SK-N-SH (cell line): Measurements from ENCODE around the gene MEPE. TPM values are rescaled to one million over a fixed set of nuclear protein-coding genes. Genes with fewer than 3 reads are reported as not detected.

Source experiments
- CTCF ChIA-PET: fragments of 300-600, 350-600 bp; formaldehyde crosslinking; extraction: SDS; loops from one replicate; lab custom pipeline; 2021; lab: Yijun Ruan, JAX
- POLR2A ChIA-PET: fragments of 350-600 bp; sonication (Branson Sonifier 250); formaldehyde crosslinking; extraction: SDS; loops from one replicate; lab custom pipeline; 2020; ENCODE audit warnings: antibody characterized with exemption, inconsistent platforms; lab: Yijun Ruan, JAX
- DNase-seq: peaks from one replicate; pipeline ENCODE4 v3.0.0; 2012
- H2AFZ ChIP-seq: fragments of 200-600 bp; sonication (generic); 2 replicates; pipeline ENCODE4 v1.8.1; 2016; ENCODE audit warnings: antibody characterized with exemption, mild to moderate bottlenecking, low read depth
- H3F3A ChIP-seq: fragments of 200-600 bp; sonication (generic); replicated peaks from 2 replicates; pipeline ENCODE3; 2016; ENCODE audit warnings: antibody characterized with exemption, mild to moderate bottlenecking; ENCODE audit not compliant: insufficient read depth
- H3K27ac ChIP-seq, 2 experiments: fragments of 200-500 bp in 1 of 2; fragments of 200-600 bp in 1 of 2; sonication (Bioruptor generic) in 1 of 2; sonication (generic), shearing (Covaris generic) in 1 of 2; 2 replicates each; pipeline versions ENCODE4 v1.5.1 to v1.6.1; 2014 to 2016; ENCODE audit warnings: low read depth in 2 of 2, inconsistent platforms in 1 of 2, low read length in 1 of 2, mild to moderate bottlenecking in 1 of 2, mixed read lengths in 1 of 2
- H3K27me3 ChIP-seq: fragments of 200-600 bp; sonication (generic), shearing (Covaris generic); 2 replicates; pipeline ENCODE4 v1.6.1; 2016; ENCODE audit warnings: mixed run types; ENCODE audit not compliant: insufficient read depth
- H3K36me3 ChIP-seq, 2 experiments: fragments of 200-500 bp in 1 of 2; fragments of 200-600 bp in 1 of 2; sonication (Bioruptor generic) in 1 of 2; sonication (generic) in 1 of 2; replicated peaks in 1 of 2; 2 replicates each; pipeline versions ENCODE3 to v1.5.1; 2014 to 2016; ENCODE audit warnings: low read length in 1 of 2, mild to moderate bottlenecking in 1 of 2; ENCODE audit not compliant: insufficient read depth in 2 of 2, control insufficient read depth in 1 of 2
- H3K4me1 ChIP-seq, 2 experiments: fragments of 200-500 bp in 1 of 2; fragments of 200-600 bp in 1 of 2; sonication (Bioruptor generic) in 1 of 2; sonication (generic), shearing (Covaris generic) in 1 of 2; 2 replicates each; pipeline versions ENCODE4 v1.5.1 to v1.6.1; 2014 to 2016; ENCODE audit warnings: low read depth in 1 of 2, low read length in 1 of 2, mixed run types in 1 of 2; ENCODE audit not compliant: insufficient read depth in 2 of 2, control insufficient read depth in 1 of 2
- H3K4me2 ChIP-seq: fragments of 200-600 bp; sonication (generic), shearing (Covaris generic); 2 replicates; pipeline ENCODE4 v1.6.1; 2017; ENCODE audit warnings: mixed run types
- H3K4me3 ChIP-seq, 2 experiments: fragments of 200-500 bp in 1 of 2; fragments of 200-600 bp in 1 of 2; sonication (Bioruptor generic) in 1 of 2; sonication (generic), shearing (Covaris generic) in 1 of 2; 2 replicates each; pipeline versions ENCODE4 v1.5.1 to v1.8.1; 2014 to 2016; ENCODE audit warnings: low read depth in 2 of 2, inconsistent platforms in 1 of 2, low read length in 1 of 2, mild to moderate bottlenecking in 1 of 2, mixed read lengths in 1 of 2, moderate library complexity in 1 of 2
- H3K79me2 ChIP-seq: fragments of 200-600 bp; sonication (generic); 2 replicates; pipeline ENCODE4 v1.8.1; 2017; ENCODE audit warnings: mild to moderate bottlenecking; ENCODE audit not compliant: insufficient read depth
- H3K9ac ChIP-seq: fragments of 200-600 bp; sonication (generic); 2 replicates; pipeline ENCODE4 v1.6.1; 2017; ENCODE audit warnings: mixed run types
- H3K9me2 ChIP-seq: fragments of 200-600 bp; sonication (generic); 2 replicates; pipeline ENCODE4 v1.6.1; 2017; ENCODE audit warnings: mixed run types
- H3K9me3 ChIP-seq: fragments of 200-600 bp; sonication (generic); 2 replicates; pipeline ENCODE4 v1.6.1; 2017; ENCODE audit warnings: mixed run types, mild to moderate bottlenecking, moderate library complexity
- H4K20me1 ChIP-seq: fragments of 200-600 bp; sonication (generic); 2 replicates; pipeline ENCODE4 v1.6.1; 2017; ENCODE audit warnings: mild to moderate bottlenecking, mixed run types; ENCODE audit not compliant: insufficient read depth
- ELF1 ChIP-seq: IDR thresholded peaks from 2 replicates; pipeline ENCODE4 v1.4.0; 2012
- EZH2phosphoT487 ChIP-seq: fragments of 200-600 bp; sonication (generic); IDR thresholded peaks from 2 replicates; pipeline ENCODE4 v1.6.1; 2017; ENCODE audit warnings: low read depth, mixed run types, mild to moderate bottlenecking, antibody characterized with exemption, moderate library complexity, borderline replicate concordance
- GATA2 ChIP-seq: sonication (generic); formaldehyde crosslinking; IDR thresholded peaks from 2 replicates; pipeline ENCODE4 v1.5.0; 2020; ENCODE audit warnings: mild to moderate bottlenecking, missing genetic modification reagents
- JUND ChIP-seq: IDR thresholded peaks from 2 replicates; pipeline ENCODE4 v1.4.0; 2012
- MEF2A ChIP-seq: IDR thresholded peaks from 2 replicates; pipeline ENCODE4 v1.4.0; 2012; ENCODE audit warnings: low read depth, borderline replicate concordance
- MXI1 ChIP-seq: IDR thresholded peaks from 2 replicates; pipeline ENCODE4 v1.6.1; 2012; ENCODE audit warnings: mild to moderate bottlenecking, low read depth, low read length, improper control_type of control experiment
- POLR2AphosphoS5 ChIP-seq: IDR thresholded peaks from 2 replicates; pipeline ENCODE4 v1.6.1; 2012; ENCODE audit warnings: low read depth, low read length
- RAD21 ChIP-seq: IDR thresholded peaks from 2 replicates; pipeline ENCODE4 v1.6.1; 2012; ENCODE audit warnings: mild to moderate bottlenecking, low read length
- RCOR1 ChIP-seq: fragments of 150-350 bp; IDR thresholded peaks from 2 replicates; pipeline ENCODE4 v1.6.1; 2017; ENCODE audit warnings: antibody characterized with exemption, low read length
- RFX5 ChIP-seq: IDR thresholded peaks from 2 replicates; pipeline ENCODE4 v1.6.1; 2012; ENCODE audit warnings: mild to moderate bottlenecking, improper control_type of control experiment, low read length
- RXRA ChIP-seq: IDR thresholded peaks from 2 replicates; pipeline ENCODE4 v1.4.0; 2012; ENCODE audit warnings: low read depth, mild to moderate bottlenecking, borderline replicate concordance
- TAF1 ChIP-seq: IDR thresholded peaks from 2 replicates; pipeline ENCODE4 v1.6.1; 2012; ENCODE audit warnings: low read depth, mild to moderate bottlenecking, low read length, moderate library complexity, borderline replicate concordance
- TCF12 ChIP-seq: IDR thresholded peaks from 2 replicates; pipeline ENCODE4 v1.4.0; 2012
- TEAD4 ChIP-seq: IDR thresholded peaks from 2 replicates; pipeline ENCODE4 v1.4.0; 2012; ENCODE audit warnings: mild to moderate bottlenecking, borderline replicate concordance; ENCODE audit not compliant: insufficient read depth
- YY1 ChIP-seq: IDR thresholded peaks from 2 replicates; pipeline ENCODE4 v1.4.0; 2012; ENCODE audit warnings: low read depth, mild to moderate bottlenecking
- WGBS: methylation state at CpG from one replicate; pipeline ENCODE4 v1.1.6; 2017; ENCODE audit warnings: low lambda C conversion rate; 5-methylcytosine and 5-hydroxymethylcytosine counted together
- polyA plus RNA-seq, 3 experiments: library from polyadenylated mRNA; depleted of rRNA; stranded (reverse); fragments of >200 nt; gene quantifications; 2 replicates each; pipeline ENCODE4 v1.2.3, GENCODE V29; 2012
- TF ChIP-seq, protein P1 (sequence below): IDR thresholded peaks from 2 replicates; pipeline ENCODE4 v1.4.0; 2012; ENCODE audit warnings: low read depth
- TF ChIP-seq, protein P2 (sequence below): IDR thresholded peaks from 2 replicates; pipeline ENCODE4; 2012
- TF ChIP-seq, protein P3 (sequence below): fragments of 200-600 bp; sonication (generic); IDR thresholded peaks from 2 replicates; pipeline ENCODE4 v1.6.1; 2017; ENCODE audit warnings: antibody characterized with exemption, mild to moderate bottlenecking, moderate library complexity
- TF ChIP-seq, protein P4 (sequence below): IDR thresholded peaks from 2 replicates; pipeline ENCODE4 v1.4.0; 2012; ENCODE audit warnings: low read depth, borderline replicate concordance
- TF ChIP-seq, protein P5 (sequence below): fragments of 150-350 bp; IDR thresholded peaks from 2 replicates; pipeline ENCODE4 v1.6.1; 2016; ENCODE audit warnings: mild to moderate bottlenecking, low read depth, low read length

The MEPE gene
- polyA plus RNA-seq, 1 of the 3 experiments (the other 2 are of a cell fraction) = not detected

DNA sequence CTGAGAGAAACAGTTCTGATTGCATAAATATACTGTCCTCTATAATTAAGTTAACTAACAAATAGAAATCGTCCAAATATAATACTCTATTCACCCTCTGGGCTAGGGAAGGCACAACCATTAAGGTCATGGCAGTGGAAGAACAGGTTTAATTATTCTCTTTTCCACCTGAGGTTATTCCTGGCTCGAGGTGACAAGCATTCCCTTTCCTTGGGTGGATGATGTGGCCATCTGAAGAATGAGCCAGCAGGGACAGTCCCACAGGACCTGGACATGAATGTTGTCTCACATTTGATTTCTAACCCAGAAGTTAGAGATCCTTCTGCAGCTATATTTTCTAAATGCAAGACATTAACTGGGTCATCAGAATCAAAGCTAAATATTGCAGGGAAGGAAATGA lies 27.9 kb upstream of the MEPE start:
- Histone ChIP-seq H3K9me2 (no peaks in the 10 kb centered on the region), H3K4me1 (no peaks in the 10 kb centered on the region), H3K4me2 (no peak overlapping the region), H3K27ac (no peak overlapping the region), H3K36me3 (no peaks in the 10 kb centered on the region), H4K20me1 (no peaks in the 10 kb centered on the region), H3K4me3 (no peak overlapping the region), H2AFZ (no peak overlapping the region), H3F3A (no peaks in the 10 kb centered on the region), H3K9ac (no peak overlapping the region), H3K9me3 (no peaks in the 10 kb centered on the region), H3K27me3 (no peaks in the 10 kb centered on the region), H3K79me2 (no peaks in the 10 kb centered on the region)
- POLR2A ChIA-PET = no interaction called here
- no peak for TF ChIP-seq ELF1
- TF ChIP-seq, protein P1, sequence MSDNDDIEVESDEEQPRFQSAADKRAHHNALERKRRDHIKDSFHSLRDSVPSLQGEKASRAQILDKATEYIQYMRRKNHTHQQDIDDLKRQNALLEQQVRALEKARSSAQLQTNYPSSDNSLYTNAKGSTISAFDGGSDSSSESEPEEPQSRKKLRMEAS = no peak
- TF ChIP-seq TCF12 = no peak
- TF ChIP-seq, protein P2, sequence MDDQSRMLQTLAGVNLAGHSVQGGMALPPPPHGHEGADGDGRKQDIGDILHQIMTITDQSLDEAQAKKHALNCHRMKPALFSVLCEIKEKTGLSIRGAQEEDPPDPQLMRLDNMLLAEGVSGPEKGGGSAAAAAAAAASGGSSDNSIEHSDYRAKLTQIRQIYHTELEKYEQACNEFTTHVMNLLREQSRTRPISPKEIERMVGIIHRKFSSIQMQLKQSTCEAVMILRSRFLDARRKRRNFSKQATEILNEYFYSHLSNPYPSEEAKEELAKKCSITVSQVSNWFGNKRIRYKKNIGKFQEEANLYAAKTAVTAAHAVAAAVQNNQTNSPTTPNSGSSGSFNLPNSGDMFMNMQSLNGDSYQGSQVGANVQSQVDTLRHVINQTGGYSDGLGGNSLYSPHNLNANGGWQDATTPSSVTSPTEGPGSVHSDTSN = no peak
- TF ChIP-seq, protein P3, sequence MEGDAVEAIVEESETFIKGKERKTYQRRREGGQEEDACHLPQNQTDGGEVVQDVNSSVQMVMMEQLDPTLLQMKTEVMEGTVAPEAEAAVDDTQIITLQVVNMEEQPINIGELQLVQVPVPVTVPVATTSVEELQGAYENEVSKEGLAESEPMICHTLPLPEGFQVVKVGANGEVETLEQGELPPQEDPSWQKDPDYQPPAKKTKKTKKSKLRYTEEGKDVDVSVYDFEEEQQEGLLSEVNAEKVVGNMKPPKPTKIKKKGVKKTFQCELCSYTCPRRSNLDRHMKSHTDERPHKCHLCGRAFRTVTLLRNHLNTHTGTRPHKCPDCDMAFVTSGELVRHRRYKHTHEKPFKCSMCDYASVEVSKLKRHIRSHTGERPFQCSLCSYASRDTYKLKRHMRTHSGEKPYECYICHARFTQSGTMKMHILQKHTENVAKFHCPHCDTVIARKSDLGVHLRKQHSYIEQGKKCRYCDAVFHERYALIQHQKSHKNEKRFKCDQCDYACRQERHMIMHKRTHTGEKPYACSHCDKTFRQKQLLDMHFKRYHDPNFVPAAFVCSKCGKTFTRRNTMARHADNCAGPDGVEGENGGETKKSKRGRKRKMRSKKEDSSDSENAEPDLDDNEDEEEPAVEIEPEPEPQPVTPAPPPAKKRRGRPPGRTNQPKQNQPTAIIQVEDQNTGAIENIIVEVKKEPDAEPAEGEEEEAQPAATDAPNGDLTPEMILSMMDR = no peak
- no peak for TF ChIP-seq POLR2AphosphoS5
- TF ChIP-seq RFX5 = no peak
- no peak for TF ChIP-seq EZH2phosphoT487
- no peak for TF ChIP-seq RCOR1
- no peak for TF ChIP-seq MEF2A
- TF ChIP-seq MXI1 = no peak
- no peak for TF ChIP-seq RAD21
- no peak for TF ChIP-seq GATA2 (CRISPR knock-in tag)
- no peak for TF ChIP-seq TEAD4
- TF ChIP-seq, protein P4, sequence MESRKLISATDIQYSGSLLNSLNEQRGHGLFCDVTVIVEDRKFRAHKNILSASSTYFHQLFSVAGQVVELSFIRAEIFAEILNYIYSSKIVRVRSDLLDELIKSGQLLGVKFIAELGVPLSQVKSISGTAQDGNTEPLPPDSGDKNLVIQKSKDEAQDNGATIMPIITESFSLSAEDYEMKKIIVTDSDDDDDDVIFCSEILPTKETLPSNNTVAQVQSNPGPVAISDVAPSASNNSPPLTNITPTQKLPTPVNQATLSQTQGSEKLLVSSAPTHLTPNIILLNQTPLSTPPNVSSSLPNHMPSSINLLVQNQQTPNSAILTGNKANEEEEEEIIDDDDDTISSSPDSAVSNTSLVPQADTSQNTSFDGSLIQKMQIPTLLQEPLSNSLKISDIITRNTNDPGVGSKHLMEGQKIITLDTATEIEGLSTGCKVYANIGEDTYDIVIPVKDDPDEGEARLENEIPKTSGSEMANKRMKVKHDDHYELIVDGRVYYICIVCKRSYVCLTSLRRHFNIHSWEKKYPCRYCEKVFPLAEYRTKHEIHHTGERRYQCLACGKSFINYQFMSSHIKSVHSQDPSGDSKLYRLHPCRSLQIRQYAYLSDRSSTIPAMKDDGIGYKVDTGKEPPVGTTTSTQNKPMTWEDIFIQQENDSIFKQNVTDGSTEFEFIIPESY = no peak
- TF ChIP-seq RXRA = no peak
- no peak for TF ChIP-seq TAF1
- TF ChIP-seq, protein P5, sequence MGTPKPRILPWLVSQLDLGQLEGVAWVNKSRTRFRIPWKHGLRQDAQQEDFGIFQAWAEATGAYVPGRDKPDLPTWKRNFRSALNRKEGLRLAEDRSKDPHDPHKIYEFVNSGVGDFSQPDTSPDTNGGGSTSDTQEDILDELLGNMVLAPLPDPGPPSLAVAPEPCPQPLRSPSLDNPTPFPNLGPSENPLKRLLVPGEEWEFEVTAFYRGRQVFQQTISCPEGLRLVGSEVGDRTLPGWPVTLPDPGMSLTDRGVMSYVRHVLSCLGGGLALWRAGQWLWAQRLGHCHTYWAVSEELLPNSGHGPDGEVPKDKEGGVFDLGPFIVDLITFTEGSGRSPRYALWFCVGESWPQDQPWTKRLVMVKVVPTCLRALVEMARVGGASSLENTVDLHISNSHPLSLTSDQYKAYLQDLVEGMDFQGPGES = no peak
- no peak for TF ChIP-seq JUND
- no peak for TF ChIP-seq YY1
- CTCF ChIA-PET = interaction anchor here (0.8 to 1.7 kb wide), 2 partner anchors 13 to 18 kb away, joined by 3 to 4 read pairs; no protein-coding TSS in a partner anchor
- DNase-seq = no peak
- WGBS = 4% methylated on average over 2 of the region's 2 CpGs
